Measurements from ENCODE around the gene CUL3. TPM values are rescaled to one million over a fixed set of nuclear protein-coding genes. Genes with fewer than 3 reads are reported as not detected.

CUL3 gene
- total RNA-seq, 1 experiment from 2014 or later: 95.7 TPM

DNA sequence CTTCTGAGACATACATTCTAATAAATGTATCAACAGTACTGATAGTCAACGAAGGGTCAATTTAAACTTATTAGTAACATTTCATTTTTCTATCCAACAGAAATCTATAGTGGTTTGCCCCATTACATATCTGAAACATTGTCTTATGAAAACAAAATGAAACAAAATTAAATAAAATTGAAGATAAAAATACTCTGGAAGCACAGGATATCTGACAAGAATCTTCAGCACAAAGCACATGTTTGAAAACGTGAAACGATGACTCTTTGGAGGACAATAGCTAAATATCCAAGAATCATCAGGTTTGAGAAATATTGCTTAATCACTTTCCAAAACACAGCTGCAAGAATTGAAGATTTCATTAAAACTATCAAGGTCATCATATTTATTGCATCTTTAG lies 112.3 kb downstream of the CUL3 start:
- H4K20me1 ChIP-seq (ENCODE audit: insufficient read depth): no peaks in the 10 kb centered on the region
- H3K4me1 ChIP-seq (ENCODE audit: control insufficient read depth in 1 of 2, insufficient read depth in 2 of 2, low read length in 2 of 2): no peaks in the 10 kb centered on the region
- DNase-seq (ENCODE audit: low read depth, low spot score) (no peak), ATAC-seq (no peak)
- H3K4me2 ChIP-seq (ENCODE audit: low read length): no peak overlapping the region
- H3K4me3 ChIP-seq (replicated peaks in 1 of 2; ENCODE audit: low read depth in 1 of 2, low read length in 2 of 2): no peak overlapping the region
- RAD21 ChIA-PET (ENCODE audit: low non-redundant PET in 1 of 2, low total read pairs in 2 of 2, uncharacterized antibody in 2 of 2, unreplicated experiment in 2 of 2): no interaction called here
- CTCF ChIA-PET: no interaction called here
- POLR2A ChIA-PET: no interaction called here
- no peaks in the 10 kb centered on the region for H3K9me2 ChIP-seq (ENCODE audit: insufficient read depth)
- H2AFZ ChIP-seq (ENCODE audit: low read depth, low read length, poor library complexity, severe bottlenecking): no peak overlapping the region
- no TSS peak for BruUV-seq (replicated peaks)
- no peak overlapping the region for H3K9ac ChIP-seq (ENCODE audit: low read length)
- H3K9me3 ChIP-seq (ENCODE audit: control insufficient read depth in 1 of 2, insufficient read depth in 1 of 2, low read depth in 1 of 2, low read length in 2 of 2): no peaks in the 10 kb centered on the region
- TF ChIP-seq SIN3A (IDR thresholded peaks at IDR 0.05; ENCODE audit: low read depth) (no peak), ELF1 (IDR thresholded peaks at IDR 0.05; ENCODE audit: borderline replicate concordance, low read depth) (no peak), SRF (IDR thresholded peaks at IDR 0.05; ENCODE audit: low read depth) (no peak), JUND (IDR thresholded peaks at IDR 0.05) (no peak), ZFX (IDR thresholded peaks at IDR 0.05) (no peak), EZH2phosphoT487 (IDR thresholded peaks at IDR 0.05; ENCODE audit: borderline replicate concordance) (no peak), EGR1 (IDR thresholded peaks at IDR 0.05; ENCODE audit: low read depth) (no peak), SP1 (IDR thresholded peaks at IDR 0.05; ENCODE audit: low read depth) (no peak), POLR2A (IDR thresholded peaks at IDR 0.05; ENCODE audit: borderline replicate concordance, extremely low read depth, insufficient read depth, insufficient read length) (no peak)
- TF ChIP-seq, protein P1, sequence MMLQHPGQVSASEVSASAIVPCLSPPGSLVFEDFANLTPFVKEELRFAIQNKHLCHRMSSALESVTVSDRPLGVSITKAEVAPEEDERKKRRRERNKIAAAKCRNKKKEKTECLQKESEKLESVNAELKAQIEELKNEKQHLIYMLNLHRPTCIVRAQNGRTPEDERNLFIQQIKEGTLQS (IDR thresholded peaks at IDR 0.05): no peak
- TF ChIP-seq, protein P2, sequence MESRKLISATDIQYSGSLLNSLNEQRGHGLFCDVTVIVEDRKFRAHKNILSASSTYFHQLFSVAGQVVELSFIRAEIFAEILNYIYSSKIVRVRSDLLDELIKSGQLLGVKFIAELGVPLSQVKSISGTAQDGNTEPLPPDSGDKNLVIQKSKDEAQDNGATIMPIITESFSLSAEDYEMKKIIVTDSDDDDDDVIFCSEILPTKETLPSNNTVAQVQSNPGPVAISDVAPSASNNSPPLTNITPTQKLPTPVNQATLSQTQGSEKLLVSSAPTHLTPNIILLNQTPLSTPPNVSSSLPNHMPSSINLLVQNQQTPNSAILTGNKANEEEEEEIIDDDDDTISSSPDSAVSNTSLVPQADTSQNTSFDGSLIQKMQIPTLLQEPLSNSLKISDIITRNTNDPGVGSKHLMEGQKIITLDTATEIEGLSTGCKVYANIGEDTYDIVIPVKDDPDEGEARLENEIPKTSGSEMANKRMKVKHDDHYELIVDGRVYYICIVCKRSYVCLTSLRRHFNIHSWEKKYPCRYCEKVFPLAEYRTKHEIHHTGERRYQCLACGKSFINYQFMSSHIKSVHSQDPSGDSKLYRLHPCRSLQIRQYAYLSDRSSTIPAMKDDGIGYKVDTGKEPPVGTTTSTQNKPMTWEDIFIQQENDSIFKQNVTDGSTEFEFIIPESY (IDR thresholded peaks at IDR 0.05; ENCODE audit: extremely low read depth, insufficient replicate concordance, low read length): no peak
- peaks cover 0 to 28% of the 10 kb centered on the region in 2 experiments; a peak in 2 of 4 replicates for H3K36me3 ChIP-seq (ENCODE audit: control insufficient read depth in 1 of 2, insufficient read depth in 2 of 2, low read length in 2 of 2)
- no peak overlapping the region for H3K27ac ChIP-seq (ENCODE audit: low read depth, low read length)
- no peaks in the 10 kb centered on the region for H3K27me3 ChIP-seq (ENCODE audit: insufficient read depth, low read length)
- H3K79me2 ChIP-seq (ENCODE audit: insufficient read depth, low read length): no peaks in the 10 kb centered on the region
- intact Hi-C loops (cut with micrococcal nuclease): no loop called here
